Liver (tissue), 2 donors: ENCODE results near the gene USH1G.

ENCODE experiments used
- REST ChIP-seq: IDR thresholded peaks from 2 replicates; pipeline ENCODE4 v1.6.1; 2016; ENCODE audit warnings: antibody characterized with exemption, mild to moderate bottlenecking
- ZBTB33 ChIP-seq: IDR thresholded peaks from 2 replicates; pipeline ENCODE4 v1.6.1; 2016; ENCODE audit warnings: antibody characterized with exemption
- TF ChIP-seq, protein P1 (sequence below): fragments of 150-350 bp; IDR thresholded peaks from 2 replicates; pipeline ENCODE4 v1.5.1; 2017; ENCODE audit warnings: improper control_type of control experiment, low read depth, low read length; ENCODE audit not compliant: missing input control
- donor health status: healthy.

DNA sequence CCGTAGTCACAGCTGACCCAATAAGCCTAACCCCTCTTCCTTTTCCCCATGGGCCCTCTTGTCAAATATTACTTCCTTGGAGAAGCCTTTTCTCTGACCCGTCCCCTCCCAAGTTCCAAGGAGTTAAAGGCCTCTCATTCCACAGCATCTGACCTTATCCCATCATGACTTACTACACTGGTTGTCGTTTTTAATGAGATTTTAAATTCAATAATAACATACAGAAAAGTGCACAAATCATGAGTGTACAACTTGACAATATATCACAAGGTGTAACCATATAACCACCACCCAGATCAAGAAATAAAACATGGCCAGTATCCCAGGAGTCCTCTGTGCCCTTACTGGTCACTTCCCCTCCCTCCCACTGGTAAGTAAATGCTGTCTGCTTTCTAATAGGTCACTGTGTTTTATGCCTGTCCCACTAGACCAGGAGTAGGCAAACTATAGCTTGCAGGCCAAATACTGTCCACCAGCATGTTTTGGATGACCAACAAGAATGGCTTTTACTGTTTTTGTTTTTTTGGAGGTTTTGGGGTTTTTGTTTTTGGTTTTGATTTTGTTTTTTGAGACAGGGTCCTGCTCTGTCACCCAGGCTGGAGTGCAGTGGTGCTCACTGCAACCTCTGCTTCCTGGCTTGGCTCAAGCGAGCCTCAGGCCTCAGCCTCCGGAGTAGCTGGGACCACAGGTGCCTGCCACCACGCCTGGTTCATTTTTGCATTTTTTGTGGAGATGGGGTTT lies 49.0 kb downstream of the USH1G start:
- TF ChIP-seq, protein P1, sequence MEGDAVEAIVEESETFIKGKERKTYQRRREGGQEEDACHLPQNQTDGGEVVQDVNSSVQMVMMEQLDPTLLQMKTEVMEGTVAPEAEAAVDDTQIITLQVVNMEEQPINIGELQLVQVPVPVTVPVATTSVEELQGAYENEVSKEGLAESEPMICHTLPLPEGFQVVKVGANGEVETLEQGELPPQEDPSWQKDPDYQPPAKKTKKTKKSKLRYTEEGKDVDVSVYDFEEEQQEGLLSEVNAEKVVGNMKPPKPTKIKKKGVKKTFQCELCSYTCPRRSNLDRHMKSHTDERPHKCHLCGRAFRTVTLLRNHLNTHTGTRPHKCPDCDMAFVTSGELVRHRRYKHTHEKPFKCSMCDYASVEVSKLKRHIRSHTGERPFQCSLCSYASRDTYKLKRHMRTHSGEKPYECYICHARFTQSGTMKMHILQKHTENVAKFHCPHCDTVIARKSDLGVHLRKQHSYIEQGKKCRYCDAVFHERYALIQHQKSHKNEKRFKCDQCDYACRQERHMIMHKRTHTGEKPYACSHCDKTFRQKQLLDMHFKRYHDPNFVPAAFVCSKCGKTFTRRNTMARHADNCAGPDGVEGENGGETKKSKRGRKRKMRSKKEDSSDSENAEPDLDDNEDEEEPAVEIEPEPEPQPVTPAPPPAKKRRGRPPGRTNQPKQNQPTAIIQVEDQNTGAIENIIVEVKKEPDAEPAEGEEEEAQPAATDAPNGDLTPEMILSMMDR, result no peak
- no peak for TF ChIP-seq ZBTB33
- TF ChIP-seq REST, result no peak
